ENCODE results near the gene EMC7. TPM values are rescaled to one million over a fixed set of nuclear protein-coding genes. Genes with fewer than 3 reads are reported as not detected.

Gene EMC7
- polyA plus RNA-seq, 3 donors from 2014 or later: 132 to 209 (median 169) TPM

GRCh38 chr15:34114739-34115138, 13.1 kb upstream of the EMC7 start:
- Mint-ChIP-seq H3K27me3 (ENCODE audit: low read depth in 3 of 3) (peaks cover 3 to 17% (median 3%) of the 10 kb centered on the region in 3 donors), H3K36me3 (no peaks in the 10 kb centered on the region), H3K4me1 (no peaks in the 10 kb centered on the region), H3K27ac (no peak overlapping the region), H3K4me3 (no peak overlapping the region), H3K9me3 (no peaks in the 10 kb centered on the region)
- no peak for DNase-seq

GRCh38 chr15:34114215-34114614, 12.6 kb upstream of the EMC7 start:
- Mint-ChIP-seq H3K27me3 (ENCODE audit: low read depth in 3 of 3) (peaks cover 2 to 15% (median 3%) of the 10 kb centered on the region in 3 donors), H3K27ac (no peak overlapping the region), H3K4me3 (no peak overlapping the region), H3K9me3 (no peaks in the 10 kb centered on the region), H3K4me1 (no peaks in the 10 kb centered on the region), H3K36me3 (no peaks in the 10 kb centered on the region)
- no peak for DNase-seq

DNA sequence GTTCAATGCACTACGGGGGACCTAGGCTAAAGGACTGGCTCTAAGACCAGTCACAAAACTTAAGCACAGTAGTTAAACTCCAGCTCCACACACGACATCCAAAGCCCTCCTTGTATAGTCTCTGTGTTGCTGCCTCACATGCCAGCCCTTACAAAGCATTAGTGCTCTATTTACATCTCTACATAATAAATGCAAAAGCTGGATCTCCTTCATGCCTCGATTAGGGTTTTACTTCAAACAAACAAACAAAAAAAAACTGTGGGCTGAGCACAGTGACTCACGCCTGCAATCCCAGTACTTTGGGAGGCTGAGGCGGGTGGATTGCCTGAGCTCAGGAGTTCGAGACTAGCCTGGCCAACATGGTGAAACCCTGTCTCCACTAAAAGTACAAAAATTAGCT, 9.8 kb upstream of the EMC7 start:
- peaks cover 0 to under 1% (median 0%) of the 10 kb centered on the region in 3 donors for H3K36me3 Mint-ChIP-seq
- H3K9me3 Mint-ChIP-seq: no peaks in the 10 kb centered on the region
- peaks cover 0 to 8% (median 2%) of the 10 kb centered on the region in 3 donors for H3K27me3 Mint-ChIP-seq (ENCODE audit: low read depth in 3 of 3)
- H3K27ac Mint-ChIP-seq: no peak overlapping the region
- no peaks in the 10 kb centered on the region for H3K4me1 Mint-ChIP-seq
- H3K4me3 Mint-ChIP-seq: no peak overlapping the region
- no peak for DNase-seq

DNA sequence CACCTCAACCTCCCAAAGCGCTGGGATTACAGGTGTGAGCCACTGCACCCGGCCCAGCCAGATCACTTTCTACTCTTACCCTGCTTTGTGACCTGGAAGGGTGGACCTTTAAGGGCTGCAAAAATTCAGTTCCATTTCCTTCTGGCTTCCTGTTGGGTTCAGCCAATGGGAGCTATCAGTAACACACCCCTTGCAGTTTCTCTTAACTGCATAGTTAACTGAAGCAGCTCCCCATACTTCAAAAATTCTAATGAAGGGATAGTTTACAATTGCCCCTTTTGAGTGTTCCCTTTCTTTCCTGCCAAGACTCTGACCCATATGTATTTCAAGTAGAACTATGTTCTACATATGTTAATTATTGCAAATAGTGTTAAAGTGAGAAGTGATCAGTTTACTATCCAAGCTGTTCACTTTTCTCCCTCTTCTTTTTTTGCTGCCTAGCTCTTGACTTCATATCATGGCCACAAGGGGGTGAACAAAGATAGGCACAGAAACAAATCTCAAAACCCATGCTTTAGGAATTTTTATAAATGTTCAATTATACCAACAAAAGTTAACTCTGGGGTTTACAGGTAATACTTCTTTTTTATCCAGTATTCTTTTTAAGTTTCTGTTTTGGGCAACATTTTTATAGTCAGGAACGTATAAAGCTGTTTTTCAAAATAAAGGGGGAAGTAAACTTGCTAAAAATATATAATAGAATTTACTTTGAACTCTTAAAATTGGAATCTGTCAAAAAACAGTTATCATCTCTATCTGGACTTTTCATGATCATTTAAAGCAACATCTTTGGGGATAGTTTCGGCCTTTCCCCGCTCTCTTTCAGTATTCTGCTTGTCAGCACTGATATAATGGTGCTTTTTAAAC, 8.4 kb upstream of the EMC7 start:
- Mint-ChIP-seq H3K4me1 (peaks cover 0 to under 1% of the 10 kb centered on the region in 2 donors), H3K27ac (peak overlapping the region in 1 of 6 donors; percentile 8), H3K9me3 (no peaks in the 10 kb centered on the region), H3K36me3 (peaks cover 2 to 4% (median 2%) of the 10 kb centered on the region in 3 donors), H3K4me3 (no peak overlapping the region), H3K27me3 (ENCODE audit: low read depth in 3 of 3) (peaks cover 0 to 5% (median 2%) of the 10 kb centered on the region in 3 donors)
- peak in 1 of 3 donors; percentile 8 for DNase-seq

- Mint-ChIP-seq H3K4me3 (no peak overlapping the region), H3K9me3 (peaks cover 0 to 7% (median 0%) of the 10 kb centered on the region in 6 donors), H3K4me1 (peaks cover 8 to 14% of the 10 kb centered on the region in 2 donors), H3K36me3 (peaks cover 5 to 10% (median 8%) of the 10 kb centered on the region in 3 donors), H3K27ac (no peak overlapping the region), H3K27me3 (ENCODE audit: low read depth in 3 of 3) (peaks cover 0 to 2% (median 0%) of the 10 kb centered on the region in 3 donors)
- no peak for DNase-seq
Measured at GRCh38 chr15:34107315-34107714, 5.7 kb upstream of the EMC7 start.

- no peak overlapping the region for H3K4me3 Mint-ChIP-seq
- peaks cover 16 to 22% of the 10 kb centered on the region in 2 donors for H3K4me1 Mint-ChIP-seq
- H3K27ac Mint-ChIP-seq: no peak overlapping the region
Measured at GRCh38 chr15:34106423-34106822, 4.8 kb upstream of the EMC7 start.

GRCh38 chr15:34102175-34102925, 688 bp upstream of the EMC7 start:
- no peak for DNase-seq
- peaks cover 0 to 7% (median 0%) of the 10 kb centered on the region in 6 donors for H3K9me3 Mint-ChIP-seq
- peaks cover 36 to 56% of the 10 kb centered on the region in 2 donors for H3K4me1 Mint-ChIP-seq
- H3K27me3 Mint-ChIP-seq (ENCODE audit: low read depth in 3 of 3): peaks cover 4 to 10% (median 9%) of the 10 kb centered on the region in 3 donors
- peaks cover 5 to 12% (median 8%) of the 10 kb centered on the region in 3 donors for H3K36me3 Mint-ChIP-seq
- H3K27ac Mint-ChIP-seq: peak overlapping the region; percentile 96 to 99 (median 98)
- H3K4me3 Mint-ChIP-seq: peak overlapping the region; percentile 95 to 99 (median 97)

More at GRCh38 chr15:34106423-34106822, 4.8 kb upstream of the EMC7 start:
- H3K9me3 Mint-ChIP-seq: peaks cover 0 to 7% (median 0%) of the 10 kb centered on the region in 6 donors
- H3K27me3 Mint-ChIP-seq (ENCODE audit: low read depth in 3 of 3): peaks cover 4 to 9% (median 6%) of the 10 kb centered on the region in 3 donors
- DNase-seq: no peak
- peaks cover 5 to 12% (median 8%) of the 10 kb centered on the region in 3 donors for H3K36me3 Mint-ChIP-seq

DNA sequence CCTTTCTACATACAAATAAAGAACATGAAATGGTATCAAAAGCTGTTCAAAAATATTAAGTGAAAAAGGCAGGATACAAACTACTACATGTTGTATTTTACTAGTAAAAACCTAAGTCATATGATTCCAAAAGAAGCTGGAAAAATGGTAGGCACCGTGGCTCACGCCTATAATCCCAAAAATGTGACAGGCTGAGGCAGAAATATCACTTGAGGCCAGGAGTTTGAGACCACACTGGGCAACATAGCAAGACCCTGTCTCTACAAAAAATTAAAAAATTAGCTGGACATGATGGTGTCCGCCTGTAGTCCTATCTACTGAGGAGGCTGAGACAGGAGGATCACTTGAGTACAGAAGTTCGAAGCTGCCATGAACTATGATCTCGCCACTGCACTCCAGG, 1.7 kb downstream of the EMC7 start:
- peaks cover 4 to 10% (median 9%) of the 10 kb centered on the region in 3 donors for H3K27me3 Mint-ChIP-seq (ENCODE audit: low read depth in 3 of 3)
- H3K4me3 Mint-ChIP-seq: peak overlapping the region; percentile 53 to 99 (median 60)
- H3K4me1 Mint-ChIP-seq: peaks cover 35 to 62% of the 10 kb centered on the region in 2 donors
- DNase-seq: no peak
- H3K36me3 Mint-ChIP-seq: peaks cover 4 to 13% (median 7%) of the 10 kb centered on the region in 3 donors
- peaks cover 0 to 7% (median 0%) of the 10 kb centered on the region in 6 donors for H3K9me3 Mint-ChIP-seq
- peak overlapping the region; percentile 43 to 98 (median 64) for H3K27ac Mint-ChIP-seq

DNA sequence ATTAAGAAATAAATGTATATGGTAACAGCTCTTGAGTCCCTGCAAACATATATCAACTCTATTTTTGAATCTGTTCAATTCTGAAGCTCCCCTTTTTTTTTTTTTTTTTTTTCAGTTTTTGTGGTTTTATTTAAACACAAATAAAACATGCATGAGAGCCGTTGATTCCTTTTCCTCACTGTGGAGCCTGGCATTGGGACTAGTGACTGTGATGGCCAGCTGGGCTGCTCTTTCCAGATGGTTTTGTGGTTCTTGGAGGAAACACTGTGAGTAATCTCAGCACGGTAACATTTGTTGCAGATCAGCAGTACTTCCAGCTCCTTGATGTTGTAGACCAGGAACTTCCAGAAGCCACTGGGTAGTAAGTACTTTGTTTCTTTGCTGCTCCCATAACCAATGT, 15.9 kb downstream of the EMC7 start:
- Mint-ChIP-seq H3K36me3 (peaks cover 17 to 30% (median 29%) of the 10 kb centered on the region in 3 donors), H3K4me3 (no peak overlapping the region), H3K27ac (no peak overlapping the region), H3K27me3 (ENCODE audit: low read depth in 3 of 3) (no peaks in the 10 kb centered on the region), H3K4me1 (peaks cover 3 to 7% of the 10 kb centered on the region in 2 donors), H3K9me3 (no peaks in the 10 kb centered on the region)
- DNase-seq: no peak

GRCh38 chr15:34084086-34084485, 17.6 kb downstream of the EMC7 start:
- DNase-seq: no peak
- Mint-ChIP-seq H3K36me3 (peaks cover 17 to 27% (median 26%) of the 10 kb centered on the region in 3 donors), H3K27me3 (ENCODE audit: low read depth in 3 of 3) (no peaks in the 10 kb centered on the region), H3K27ac (no peak overlapping the region), H3K9me3 (no peaks in the 10 kb centered on the region), H3K4me3 (no peak overlapping the region), H3K4me1 (peaks cover 0 to 2% of the 10 kb centered on the region in 2 donors)

DNA sequence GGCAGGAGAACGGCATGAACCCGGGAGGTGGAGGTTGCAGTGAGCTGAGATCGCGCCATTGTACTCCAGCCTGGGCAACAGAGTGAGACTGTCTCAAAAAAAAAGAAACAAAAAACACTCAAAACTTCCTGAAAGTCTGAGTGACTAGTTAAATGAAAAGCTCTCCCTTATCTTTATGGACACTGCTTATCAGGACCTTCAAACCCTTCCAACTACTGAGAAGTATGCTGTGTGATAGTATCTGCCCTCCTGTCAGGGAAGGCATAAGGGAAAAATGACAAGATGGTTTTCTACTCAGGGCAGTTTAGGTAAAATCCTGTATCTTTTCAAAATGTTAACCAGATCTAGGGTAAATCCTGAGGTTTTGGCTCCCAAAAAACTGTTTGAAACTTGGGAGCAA, 21.8 kb downstream of the EMC7 start:
- Mint-ChIP-seq H3K36me3 (peaks cover 12 to 16% (median 14%) of the 10 kb centered on the region in 3 donors), H3K27ac (no peak overlapping the region), H3K27me3 (ENCODE audit: low read depth in 3 of 3) (peaks cover 0 to 2% (median 0%) of the 10 kb centered on the region in 3 donors), H3K4me1 (no peaks in the 10 kb centered on the region), H3K9me3 (peaks cover 0 to 2% (median 0%) of the 10 kb centered on the region in 6 donors), H3K4me3 (no peak overlapping the region)
- no peak for DNase-seq

GRCh38 chr15:34078900-34079299, 22.8 kb downstream of the EMC7 start:
- peaks cover 0 to 2% (median 0%) of the 10 kb centered on the region in 6 donors for H3K9me3 Mint-ChIP-seq
- H3K36me3 Mint-ChIP-seq: peaks cover 9 to 15% (median 10%) of the 10 kb centered on the region in 3 donors
- no peak for DNase-seq
- H3K27me3 Mint-ChIP-seq (ENCODE audit: low read depth in 3 of 3): peaks cover 0 to 2% (median 0%) of the 10 kb centered on the region in 3 donors
- no peak overlapping the region for H3K4me3 Mint-ChIP-seq
- no peaks in the 10 kb centered on the region for H3K4me1 Mint-ChIP-seq
- H3K27ac Mint-ChIP-seq: no peak overlapping the region

DNA sequence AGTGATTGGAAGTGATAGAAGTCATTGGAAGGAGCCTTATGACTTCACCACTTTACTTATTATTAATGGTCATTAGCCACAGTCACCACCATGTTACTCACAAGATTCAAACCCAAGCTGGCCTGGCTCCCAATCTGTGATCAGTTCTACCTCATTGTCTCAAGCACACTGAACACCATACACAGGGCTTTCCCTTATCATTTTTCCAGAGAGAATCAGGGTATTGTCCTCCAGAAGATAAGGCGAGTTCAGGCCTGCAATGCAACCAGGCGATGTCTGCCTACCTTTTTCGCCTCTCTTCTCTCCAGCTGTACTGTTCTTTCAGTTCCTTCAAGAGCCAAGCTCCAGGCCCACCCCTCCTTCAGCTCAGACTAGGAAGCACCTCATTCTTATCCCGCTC, 24.9 kb downstream of the EMC7 start:
- no peaks in the 10 kb centered on the region for H3K4me1 Mint-ChIP-seq
- peaks cover 0 to 2% (median 0%) of the 10 kb centered on the region in 3 donors for H3K27me3 Mint-ChIP-seq (ENCODE audit: low read depth in 3 of 3)
- H3K36me3 Mint-ChIP-seq: peaks cover 4 to 10% (median 5%) of the 10 kb centered on the region in 3 donors
- DNase-seq: no peak
- H3K9me3 Mint-ChIP-seq: peaks cover 0 to 2% (median 0%) of the 10 kb centered on the region in 6 donors
- no peak overlapping the region for H3K4me3 Mint-ChIP-seq
- no peak overlapping the region for H3K27ac Mint-ChIP-seq
